ENCODE data around the gene CNTROB. TPM values are rescaled to one million over a fixed set of nuclear protein-coding genes. Genes with fewer than 3 reads are reported as not detected.

Gene CNTROB
- 25.3 TPM for total RNA-seq

- peak; percentile 72 for FAIRE-seq
- DNase-seq (ENCODE audit: low spot score in 2 of 2) = peak; percentile 97 to 99
These were observed at the start of gene CNTROB, which contains the start of gene TRAPPC1 for GRCh38 chr17:7931709-7932482. CNTROB (plus strand) TSS chr17:7932206; CDS start chr17:7933080, 874 bp downstream. TRAPPC1 (minus strand) TSS chr17:7931946; CDS start chr17:7931829, 117 bp downstream.

- DNase-seq (ENCODE audit: low spot score in 2 of 2) = no peak
- no peak for FAIRE-seq
These were observed 49.4 kb upstream of the CNTROB start for GRCh38 chr17:7882629-7883028.

- no peak for DNase-seq (ENCODE audit: low spot score in 2 of 2)
- no peak for FAIRE-seq
These were observed 48.1 kb upstream of the CNTROB start for GRCh38 chr17:7883781-7884386.

GRCh38 chr17:7884581-7885366 is 47.2 kb upstream of the CNTROB start:
- no peak for DNase-seq (ENCODE audit: low spot score in 2 of 2)
- no peak for FAIRE-seq

GRCh38 chr17:7885367-7886226 is 46.4 kb upstream of the CNTROB start:
- no peak for FAIRE-seq
- peak; percentile 64 to 66 for DNase-seq (ENCODE audit: low spot score in 2 of 2)

GRCh38 chr17:7886227-7887037 is 45.6 kb upstream of the CNTROB start:
- FAIRE-seq = no peak

GRCh38 chr17:7887038-7887481 is 44.9 kb upstream of the CNTROB start:
- DNase-seq (ENCODE audit: low spot score in 2 of 2) (no peak), FAIRE-seq (no peak)

More at GRCh38 chr17:7886227-7887037, 45.6 kb upstream of the CNTROB start:
- peak in 1 of 2 donors; percentile 55 for DNase-seq (ENCODE audit: low spot score in 2 of 2)

GRCh38 chr17:7887482-7888183 is 44.4 kb upstream of the CNTROB start:
- FAIRE-seq (no peak), DNase-seq (ENCODE audit: low spot score in 2 of 2) (peak; percentile 85 to 88)

- DNase-seq (ENCODE audit: low spot score in 2 of 2) = no peak
- no peak for FAIRE-seq
These were observed 43.7 kb upstream of the CNTROB start, which contains the start of gene CHD3 for GRCh38 chr17:7888184-7888920. CHD3 (plus strand) TSS chr17:7888789; CDS start chr17:7889001, 212 bp downstream.

GRCh38 chr17:7889166-7889955 is 42.6 kb upstream of the CNTROB start:
- peak; percentile 81 for FAIRE-seq
- peak; percentile 88 to 90 for DNase-seq (ENCODE audit: low spot score in 2 of 2)

GRCh38 chr17:7893187-7893880 is 38.7 kb upstream of the CNTROB start:
- no peak for FAIRE-seq
- no peak for DNase-seq (ENCODE audit: low spot score in 2 of 2)

GRCh38 chr17:7894226-7894625 is 37.8 kb upstream of the CNTROB start:
- no peak for FAIRE-seq

GRCh38 chr17:7894866-7895265 is 37.1 kb upstream of the CNTROB start:
- DNase-seq (ENCODE audit: low spot score in 2 of 2) (no peak), FAIRE-seq (no peak)

More at GRCh38 chr17:7894226-7894625, 37.8 kb upstream of the CNTROB start:
- no peak for DNase-seq (ENCODE audit: low spot score in 2 of 2)

- FAIRE-seq (no peak), DNase-seq (ENCODE audit: low spot score in 2 of 2) (no peak)
These were observed 34.9 kb upstream of the CNTROB start for GRCh38 chr17:7897090-7897489.

GRCh38 chr17:7897773-7898172 is 34.2 kb upstream of the CNTROB start:
- FAIRE-seq (no peak), DNase-seq (ENCODE audit: low spot score in 2 of 2) (peak; percentile 57 to 59)
